ENCODE measurements around the gene ULBP1. TPM values are rescaled to one million over a fixed set of nuclear protein-coding genes. Genes with fewer than 3 reads are reported as not detected.
"Not testable (repeated sequence)": the region's sequence is repeated elsewhere in the genome, so short reads cannot be mapped to it uniquely, and the experiment has no call there.

ULBP1 gene
- total and polyA plus RNA-seq, 2 experiments from 2014 or later: not detected

GRCh38 chr6:150016324-150017185, 52.8 kb downstream of the ULBP1 start:
- Histone ChIP-seq H3K4me3 (no peak overlapping the region), H3K9me3 (ENCODE audit: low read depth) (no peaks in the 10 kb centered on the region), H3K36me3 (no peaks in the 10 kb centered on the region), H3K4me1 (ENCODE audit: low read depth) (no peaks in the 10 kb centered on the region), H3K27me3 (peaks cover 94% of the 10 kb centered on the region), H3K27ac (no peak overlapping the region)
- peak; percentile 48 for TF ChIP-seq CTCF (IDR thresholded peaks at IDR 0.05; ENCODE audit: low read depth, low read length)
- peak; percentile 74 to 79 for DNase-seq (ENCODE audit: low read depth in 1 of 2, low spot score in 1 of 2)

GRCh38 chr6:150017186-150017521, 53.4 kb downstream of the ULBP1 start:
- H3K9me3 ChIP-seq (ENCODE audit: low read depth); H3K4me1 ChIP-seq (ENCODE audit: low read depth); H3K27ac ChIP-seq; H3K4me3 ChIP-seq; DNase-seq (ENCODE audit: low read depth in 1 of 2, low spot score in 1 of 2); H3K36me3 ChIP-seq: not testable (repeated sequence)
- H3K27me3 ChIP-seq: peaks cover 91% of the 10 kb centered on the region
- TF ChIP-seq CTCF (IDR thresholded peaks at IDR 0.05; ENCODE audit: low read depth, low read length): peak; percentile 23

GRCh38 chr6:150018846-150019580, 55.3 kb downstream of the ULBP1 start:
- Histone ChIP-seq H3K4me3 (no peak overlapping the region), H3K27ac (no peak overlapping the region), H3K4me1 (ENCODE audit: low read depth) (no peaks in the 10 kb centered on the region), H3K36me3 (no peaks in the 10 kb centered on the region), H3K27me3 (peaks cover 84% of the 10 kb centered on the region), H3K9me3 (ENCODE audit: low read depth) (no peaks in the 10 kb centered on the region)
- DNase-seq (ENCODE audit: low read depth in 1 of 2, low spot score in 1 of 2): no peak
- TF ChIP-seq CTCF (IDR thresholded peaks at IDR 0.05; ENCODE audit: low read depth, low read length): no peak

GRCh38 chr6:150021870-150022269, 58.1 kb downstream of the ULBP1 start:
- not testable (repeated sequence) for DNase-seq (ENCODE audit: low read depth in 1 of 2, low spot score in 1 of 2); H3K9me3 ChIP-seq (ENCODE audit: low read depth); H3K4me1 ChIP-seq (ENCODE audit: low read depth); H3K27ac ChIP-seq; H3K36me3 ChIP-seq; H3K4me3 ChIP-seq
- peaks cover 84% of the 10 kb centered on the region for H3K27me3 ChIP-seq

Other genes starting within 250 kb of the ULBP1 start
- 9.9 and 13.2 TPM in 2 replicates for gene LATS1, start 245.8 kb upstream of the ULBP1 start, total RNA-seq
- 7.2 and 11.3 TPM in 2 replicates for gene LATS1, start 245.8 kb upstream of the ULBP1 start, polyA plus RNA-seq
- 35.7 and 55.8 TPM in 2 replicates for gene NUP43, start 217.4 kb upstream of the ULBP1 start, total RNA-seq
- 14.1 and 15.7 TPM in 2 replicates for gene NUP43, start 217.4 kb upstream of the ULBP1 start, polyA plus RNA-seq
- gene PCMT1, start 214.2 kb upstream of the ULBP1 start, total RNA-seq: 137 and 197 TPM in 2 replicates
- gene PCMT1, start 214.2 kb upstream of the ULBP1 start, polyA plus RNA-seq: 178 and 189 TPM in 2 replicates
- 11.3 and 11.9 TPM in 2 replicates for gene LRP11, start 99.6 kb upstream of the ULBP1 start, total RNA-seq
- 10.8 and 17.7 TPM in 2 replicates for gene LRP11, start 99.6 kb upstream of the ULBP1 start, polyA plus RNA-seq
- gene RAET1E, start 65.8 kb upstream of the ULBP1 start, total RNA-seq: not detected in 2 replicates
- not detected in 2 replicates for gene RAET1E, start 65.8 kb upstream of the ULBP1 start, polyA plus RNA-seq
- gene RAET1G, start 40.8 kb upstream of the ULBP1 start, total RNA-seq: not detected in 2 replicates
- not detected in 2 replicates for gene RAET1G, start 40.8 kb upstream of the ULBP1 start, polyA plus RNA-seq
- gene ULBP2, start 21.9 kb upstream of the ULBP1 start, total RNA-seq: not detected in 2 replicates
- not detected in 2 replicates for gene ULBP2, start 21.9 kb upstream of the ULBP1 start, polyA plus RNA-seq
- gene RAET1L, start 61.6 kb downstream of the ULBP1 start, total RNA-seq: not detected in 2 replicates
- not detected in 2 replicates for gene RAET1L, start 61.6 kb downstream of the ULBP1 start, polyA plus RNA-seq
- gene ULBP3, start 105.2 kb downstream of the ULBP1 start, total RNA-seq: 11.1 and 12.8 TPM in 2 replicates
- gene ULBP3, start 105.2 kb downstream of the ULBP1 start, polyA plus RNA-seq: 3.4 and 5.8 TPM in 2 replicates
- 104 and 106 TPM in 2 replicates for gene PPP1R14C, start 179.1 kb downstream of the ULBP1 start, total RNA-seq
- gene PPP1R14C, start 179.1 kb downstream of the ULBP1 start, polyA plus RNA-seq: 190 and 273 TPM in 2 replicates